HuH-7.5 (cell line): ENCODE results near the gene CYFIP2.

Experiments used
- DNase-seq: peaks from one replicate; pipeline ENCODE4 v3.0.0; 2011; ENCODE audit warnings: low spot score

CYFIP2 gene

GRCh38 chr5:157288405-157289163 is 22.7 kb downstream of the CYFIP2 start:
- DNase-seq = no peak

- DNase-seq = no peak
These were observed 23.4 kb downstream of the CYFIP2 start for GRCh38 chr5:157289164-157289819.

GRCh38 chr5:157290156-157290980 is 24.4 kb downstream of the CYFIP2 start:
- no peak for DNase-seq

- DNase-seq = peak; percentile 56
These were observed 25.2 kb downstream of the CYFIP2 start for GRCh38 chr5:157290981-157291711.

GRCh38 chr5:157292599-157292998 is 26.7 kb downstream of the CYFIP2 start:
- no peak for DNase-seq

- DNase-seq = no peak
These were observed 28.6 kb downstream of the CYFIP2 start for GRCh38 chr5:157294407-157295091.

- no peak for DNase-seq
These were observed 29.3 kb downstream of the CYFIP2 start for GRCh38 chr5:157295247-157295646.

GRCh38 chr5:157300564-157300963 is 34.6 kb downstream of the CYFIP2 start:
- no peak for DNase-seq

- no peak for DNase-seq
These were observed 35.1 kb downstream of the CYFIP2 start for GRCh38 chr5:157301066-157301465.

- no peak for DNase-seq
These were observed 37.1 kb downstream of the CYFIP2 start for GRCh38 chr5:157303023-157303422.

GRCh38 chr5:157303667-157304327 is 37.9 kb downstream of the CYFIP2 start:
- DNase-seq = no peak

GRCh38 chr5:157306081-157306480 is 40.2 kb downstream of the CYFIP2 start:
- no peak for DNase-seq

- DNase-seq = no peak
These were observed 41.0 kb downstream of the CYFIP2 start for GRCh38 chr5:157306692-157307471.

GRCh38 chr5:157308836-157309465 is 43.0 kb downstream of the CYFIP2 start:
- no peak for DNase-seq

GRCh38 chr5:157309796-157310195 is 43.9 kb downstream of the CYFIP2 start:
- DNase-seq = no peak

GRCh38 chr5:157311595-157311994 is 45.7 kb downstream of the CYFIP2 start:
- no peak for DNase-seq

GRCh38 chr5:157312492-157312891 is 46.6 kb downstream of the CYFIP2 start:
- DNase-seq = peak; percentile 59

GRCh38 chr5:157322581-157322980 is 56.7 kb downstream of the CYFIP2 start:
- DNase-seq = no peak

GRCh38 chr5:157323107-157323706 is 57.3 kb downstream of the CYFIP2 start:
- no peak for DNase-seq
